Stomach (tissue), 9 donors: ENCODE results near the gene SCLT1. TPM values are rescaled to one million over a fixed set of nuclear protein-coding genes. Genes with fewer than 3 reads are reported as not detected.
A peak's percentile ranks its signal among the peaks of the same experiment; 100 is the strongest.

Experiments used
- DNase-seq, 2 donors: peaks; one replicate each; pipeline versions ENCODE4 v3.0.0 to v3.0.0-alpha.2; 2013 to 2019
- H3K27ac ChIP-seq, 5 donors: fragments of 200-600 bp in 4 of 5; sonication (generic) in 4 of 5; one replicate each; pipeline ENCODE4 v1.5.1; 2013 to 2019; ENCODE audit warnings: mild to moderate bottlenecking in 1 of 5, moderate library complexity in 1 of 5
- H3K27me3 ChIP-seq, 3 donors: fragments of 200-600 bp; sonication (generic); one replicate each; pipeline ENCODE4 v1.5.1; 2017 to 2019; ENCODE audit warnings: mixed run types in 1 of 3
- H3K36me3 ChIP-seq, 4 donors: fragments of 200-600 bp; sonication (generic); 1 replicate in 3 of 4; 2 replicates in 1 of 4; pipeline ENCODE4 v1.5.1; 2016 to 2019
- H3K4me1 ChIP-seq, 4 donors: fragments of 200-600 bp; sonication (generic); one replicate each; pipeline ENCODE4 v1.5.1; 2016 to 2019
- H3K4me3 ChIP-seq, 4 donors: fragments of 200-600 bp; sonication (generic) in 3 of 4; one replicate each; pipeline ENCODE4 v1.5.1; 2016 to 2019; ENCODE audit warnings: mild to moderate bottlenecking in 1 of 4
- H3K9me3 ChIP-seq, 4 donors: fragments of 200-600 bp; sonication (generic); one replicate each; pipeline ENCODE4 v1.5.1; 2016 to 2019
- CTCF ChIP-seq, 7 experiments: fragments of 450-650 bp in 4 of 7; fragments of 200-600 bp in 3 of 7; sonication (generic) in 3 of 7; IDR thresholded peaks; one replicate each; pipeline ENCODE4 v1.5.1; 2016 to 2019; ENCODE audit warnings: antibody characterized with exemption in 7 of 7, control low read depth in 2 of 7, mild to moderate bottlenecking in 1 of 7
- EP300 ChIP-seq: sonication (generic); formaldehyde crosslinking; IDR thresholded peaks from one replicate; pipeline ENCODE4 v1.6.1; 2017; ENCODE audit warnings: antibody characterized with exemption
- POLR2A ChIP-seq, 4 donors: fragments of 450-650 bp; IDR thresholded peaks; one replicate each; pipeline ENCODE4 v1.6.1; 2016; ENCODE audit warnings: antibody characterized with exemption in 4 of 4, control low read depth in 2 of 4, mild to moderate bottlenecking in 1 of 4, moderate library complexity in 1 of 4
- POLR2AphosphoS5 ChIP-seq, 3 donors: sonication (generic); formaldehyde crosslinking; IDR thresholded peaks; one replicate each; pipeline ENCODE4 v1.6.1; 2016; ENCODE audit warnings: antibody characterized with exemption in 3 of 3
- WGBS, 5 donors: extraction: QIAGEN DNeasy Blood & Tissue Kit in 3 of 5; methylation state at CpG; one replicate each; pipeline versions ENCODE4 v1.1.5 to v1.1.7; 2013 to 2018; 5-methylcytosine and 5-hydroxymethylcytosine counted together
- intact Hi-C: fragments of 100-400 bp; cut with DNase I; formaldehyde crosslinking; loops from one replicate; pipeline ENCODE4 v1.15.1; 2023; ENCODE audit warnings: low total_unique reads
- polyA plus RNA-seq, 3 donors: library from polyadenylated mRNA; stranded (reverse); fragments of 200-250 nt; gene quantifications; one replicate each; pipeline ENCODE4 v1.2.3, GENCODE V29; 2013
- total RNA-seq, 5 donors: library from RNA; depleted of rRNA; stranded (reverse); fragments of >200 nt; gene quantifications; one replicate each; pipeline versions ENCODE4 v1.1.0 to v1.2.3, GENCODE V29; 2014 to 2016
- donor health status: healthy with polysubstance abuse.
- donor health status: Bipolar disorder and iron deficiency.
- donor health status: healthy.

SCLT1 gene
- total and polyA plus RNA-seq, 8 donors, result 2.3 to 49.0 (median 12.9) TPM

GRCh38 chr4:128848461-128848860, 244.9 kb downstream of the SCLT1 start:
- Histone ChIP-seq H3K4me1 (peaks cover 12 to 51% (median 38%) of the 10 kb centered on the region in 4 donors), H3K36me3 (peaks cover 78 to 100% (median 98%) of the 10 kb centered on the region in 4 donors), H3K27ac (peak overlapping the region in 1 of 5 donors; percentile 5), H3K9me3 (no peaks in the 10 kb centered on the region), H3K27me3 (no peaks in the 10 kb centered on the region), H3K4me3 (no peak overlapping the region)
- intact Hi-C loops, result no loop called here
- 91 to 98% (median 94%) methylated on average over 3 of the region's 3 CpGs for WGBS, 5 donors
- TF ChIP-seq EP300, result no peak
- no peak for TF ChIP-seq POLR2AphosphoS5 (IDR thresholded peaks at IDR 0.05)
- TF ChIP-seq CTCF (IDR thresholded peaks at IDR 0.05), result no peak
- no peak for TF ChIP-seq POLR2A (IDR thresholded peaks at IDR 0.05)
- no peak for DNase-seq

GRCh38 chr4:128847082-128847724, 246.1 kb downstream of the SCLT1 start:
- intact Hi-C loops, result no loop called here
- Histone ChIP-seq H3K9me3 (no peaks in the 10 kb centered on the region), H3K4me1 (peaks cover 22 to 60% (median 44%) of the 10 kb centered on the region in 4 donors), H3K27ac (peak overlapping the region in 2 of 5 donors; percentile 16 to 18), H3K27me3 (no peaks in the 10 kb centered on the region), H3K36me3 (peaks cover 74 to 98% (median 96%) of the 10 kb centered on the region in 4 donors), H3K4me3 (no peak overlapping the region)
- DNase-seq, result no peak
- TF ChIP-seq CTCF (IDR thresholded peaks at IDR 0.05) (no peak), POLR2A (IDR thresholded peaks at IDR 0.05) (no peak), EP300 (no peak), POLR2AphosphoS5 (IDR thresholded peaks at IDR 0.05) (no peak)
- 65 to 81% (median 75%) methylated on average over 7 of the region's 7 CpGs for WGBS, 5 donors

DNA sequence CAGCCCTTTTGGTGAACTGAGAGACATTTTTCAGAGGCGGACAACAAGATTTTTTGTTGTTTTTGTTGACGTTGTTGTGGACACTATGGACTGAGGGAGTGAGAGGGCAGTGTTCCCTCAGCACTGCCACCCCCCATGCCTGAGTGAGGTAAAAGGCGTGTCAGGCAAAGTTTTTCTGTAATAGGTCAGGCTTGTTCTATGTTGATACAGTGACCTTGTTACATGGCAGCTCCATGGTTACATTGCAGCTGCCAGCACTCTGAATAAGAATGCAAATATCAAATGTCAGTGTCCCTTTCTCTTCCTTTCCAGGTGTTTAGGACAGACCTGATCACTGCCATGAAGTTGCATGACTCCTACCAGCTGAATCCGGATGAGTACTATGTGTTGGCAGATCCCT, 247.3 kb downstream of the SCLT1 start:
- H3K27ac ChIP-seq, result peak overlapping the region in 4 of 5 donors; percentile 20 to 51 (median 36)
- intact Hi-C loops, result no loop called here
- no peaks in the 10 kb centered on the region for H3K9me3 ChIP-seq
- H3K27me3 ChIP-seq, result no peaks in the 10 kb centered on the region
- TF ChIP-seq POLR2AphosphoS5 (IDR thresholded peaks at IDR 0.05) (no peak), CTCF (IDR thresholded peaks at IDR 0.05) (no peak), POLR2A (IDR thresholded peaks at IDR 0.05) (no peak), EP300 (no peak)
- peaks cover 63 to 87% (median 85%) of the 10 kb centered on the region in 4 donors for H3K36me3 ChIP-seq
- H3K4me1 ChIP-seq, result peaks cover 22 to 68% (median 49%) of the 10 kb centered on the region in 4 donors
- H3K4me3 ChIP-seq, result no peak overlapping the region
- DNase-seq, result peak; percentile 32 to 64
- 51 to 74% (median 71%) methylated on average over 4 of the region's 4 CpGs for WGBS, 5 donors

- TF ChIP-seq CTCF (IDR thresholded peaks at IDR 0.05), result no peak
- peak; percentile 19 to 41 (median 40) for TF ChIP-seq POLR2AphosphoS5 (IDR thresholded peaks at IDR 0.05)
- no peaks in the 10 kb centered on the region for H3K27me3 ChIP-seq
- H3K9me3 ChIP-seq, result no peaks in the 10 kb centered on the region
- DNase-seq, result peak in 1 of 2 donors; percentile 43
- WGBS, 5 donors, result 32 to 50% (median 38%) methylated on average over 2 to 4 of the region's 4 CpGs
- no peak overlapping the region for H3K4me3 ChIP-seq
- peaks cover 53 to 77% (median 75%) of the 10 kb centered on the region in 4 donors for H3K36me3 ChIP-seq
- peak overlapping the region; percentile 20 to 55 (median 47) for H3K27ac ChIP-seq
- H3K4me1 ChIP-seq, result peaks cover 31 to 77% (median 54%) of the 10 kb centered on the region in 4 donors
- intact Hi-C loops, result no loop called here
Observed at GRCh38 chr4:128844931-128845330, 248.4 kb downstream of the SCLT1 start.
